Choroid plexus epithelial cell (primary cell): Measurements from ENCODE around the gene ASXL3.

Experiments
- DNase-seq: peaks from one replicate; pipeline ENCODE4 v3.0.0-alpha.2; 2010; ENCODE audit warnings: low read depth
- H3K4me3 ChIP-seq: 2 replicates; pipeline ENCODE4 v1.5.1; 2011; ENCODE audit warnings: low read depth, mild to moderate bottlenecking, control low read depth, low read length, moderate library complexity
- CTCF ChIP-seq: conservative IDR thresholded peaks from 2 replicates; pipeline ENCODE4 v1.5.1; 2011; ENCODE audit warnings: low read depth, mild to moderate bottlenecking, control low read depth, inconsistent platforms, low read length, moderate library complexity

Gene ASXL3

DNA sequence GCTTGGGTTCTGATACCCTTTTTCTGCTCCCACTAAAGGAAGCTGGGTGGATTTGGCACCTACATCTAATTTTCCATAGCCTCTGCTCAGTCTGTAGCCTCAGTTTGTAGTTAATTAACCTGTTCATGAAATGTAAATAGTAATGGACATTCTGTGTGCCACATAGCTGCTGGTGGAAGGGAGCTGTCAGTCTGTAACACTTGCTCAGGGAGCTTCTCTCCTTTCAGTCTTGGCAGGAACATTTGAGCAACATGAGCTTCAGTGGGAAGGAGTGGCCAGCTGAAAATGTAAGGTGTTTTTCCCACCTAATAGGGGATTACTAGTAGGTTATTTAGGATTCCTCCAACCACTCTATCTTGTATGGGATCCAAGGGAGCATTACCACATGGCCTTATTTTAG, 203.4 kb downstream of the ASXL3 start:
- H3K4me3 ChIP-seq = no peak overlapping the region
- no peak for DNase-seq
- no peak for TF ChIP-seq CTCF
